H1 (cell line): ENCODE measurements around the gene CPED1. TPM values are rescaled to one million over a fixed set of nuclear protein-coding genes. Genes with fewer than 3 reads are reported as not detected.

Experiments used
- CTCF ChIA-PET: fragments of 300-600 bp; sonication (Branson Sonifier 250); formaldehyde crosslinking; loops from one replicate; lab custom pipeline; 2021; ENCODE audit not compliant: partially characterized antibody; lab: Charles Lee
- POLR2A ChIA-PET: fragments of 300-600 bp; sonication (Branson Sonifier 250); formaldehyde crosslinking; loops from one replicate; lab custom pipeline; 2021; ENCODE audit warnings: inconsistent platforms; ENCODE audit not compliant: partially characterized antibody; lab: Charles Lee
- DNase-seq, 2 experiments: peaks; one replicate each; pipeline versions ENCODE4 v3.0.0 to v3.0.0-alpha.2; 2010 to 2022; ENCODE audit warnings: low spot score in 2 of 2, low read depth in 1 of 2, mixed read lengths in 1 of 2
- FAIRE-seq: peaks from 2 replicates; lab custom pipeline; 2011; peaks lifted over from hg19 to GRCh38; lab: Jason Lieb, UNC
- H2AFZ ChIP-seq: 2 replicates; pipeline ENCODE4 v1.8.1; 2012; ENCODE audit warnings: low read length, inconsistent platforms
- H2AK5ac ChIP-seq: 2 replicates; pipeline ENCODE4 v1.6.1; 2013; ENCODE audit warnings: low read depth, low read length
- H2BK120ac ChIP-seq: replicated peaks from 2 replicates; pipeline ENCODE3; 2013; ENCODE audit warnings: low read depth, low read length, inconsistent platforms
- H2BK12ac ChIP-seq: 2 replicates; pipeline ENCODE4 v1.6.1; 2013; ENCODE audit warnings: low read depth, low read length
- H2BK15ac ChIP-seq: 2 replicates; pipeline ENCODE4 v1.6.1; 2013; ENCODE audit warnings: low read length
- H2BK20ac ChIP-seq: 2 replicates; pipeline ENCODE4 v1.6.1; 2013; ENCODE audit warnings: low read length
- H2BK5ac ChIP-seq: 2 replicates; pipeline ENCODE4 v1.6.1; 2013; ENCODE audit warnings: low read depth, low read length
- H3K14ac ChIP-seq: 2 replicates; pipeline ENCODE4 v1.6.1; 2013; ENCODE audit warnings: inconsistent platforms; ENCODE audit not compliant: insufficient read length
- H3K18ac ChIP-seq: 2 replicates; pipeline ENCODE4 v1.6.1; 2013; ENCODE audit warnings: low read length; ENCODE audit errors: extremely low read depth
- H3K23ac ChIP-seq: 2 replicates; pipeline ENCODE4 v1.6.1; 2013; ENCODE audit warnings: inconsistent platforms; ENCODE audit not compliant: insufficient read length
- H3K23me2 ChIP-seq: 2 replicates; pipeline ENCODE4 v1.6.1; 2013; ENCODE audit warnings: low read depth, low read length
- H3K27ac ChIP-seq: 2 replicates; pipeline ENCODE4 v1.6.1; 2011; ENCODE audit warnings: low read depth, low read length, inconsistent platforms
- H3K27me3 ChIP-seq, 4 experiments: replicated peaks in 1 of 4; 1 replicate in 1 of 4; 2 replicates in 3 of 4; pipeline versions ENCODE4 v1.6.1 to v1.8.1; 2011 to 2013; ENCODE audit warnings: low read length in 3 of 4, mild to moderate bottlenecking in 3 of 4, inconsistent platforms in 2 of 4, mixed read lengths in 2 of 4, moderate library complexity in 1 of 4; ENCODE audit not compliant: control insufficient read depth in 3 of 4, insufficient read depth in 3 of 4; ENCODE audit errors: extremely low read depth in 1 of 4
- H3K36me3 ChIP-seq, 4 experiments: 2 replicates each; pipeline versions ENCODE4 v1.6.1 to v1.8.1; 2011 to 2013; ENCODE audit warnings: mild to moderate bottlenecking in 4 of 4, low read length in 3 of 4, moderate library complexity in 2 of 4, control low read depth in 1 of 4, inconsistent platforms in 1 of 4; ENCODE audit not compliant: insufficient read depth in 4 of 4, control insufficient read depth in 2 of 4
- H3K4ac ChIP-seq: replicated peaks from 2 replicates; pipeline ENCODE3; 2013; ENCODE audit warnings: low read length, low read depth, mixed read lengths, inconsistent platforms; ENCODE audit not compliant: insufficient read length
- H3K4me1 ChIP-seq, 4 experiments: replicated peaks in 1 of 4; 1 replicate in 1 of 4; 2 replicates in 3 of 4; pipeline versions ENCODE4 v1.6.1 to v1.8.1; 2011 to 2013; ENCODE audit warnings: low read length in 3 of 4, inconsistent platforms in 2 of 4, mixed read lengths in 1 of 4; ENCODE audit not compliant: insufficient read depth in 4 of 4, control insufficient read depth in 3 of 4
- H3K4me2 ChIP-seq, 2 experiments: 2 replicates each; pipeline versions ENCODE4 v1.6.1 to v1.8.1; 2011 to 2013; ENCODE audit warnings: low read depth in 2 of 2, low read length in 2 of 2, control low read depth in 1 of 2, inconsistent platforms in 1 of 2, mild to moderate bottlenecking in 1 of 2; ENCODE audit not compliant: insufficient read depth in 1 of 2
- H3K4me3 ChIP-seq, 4 experiments: fragments of 200-600, 300-600 bp in 1 of 4; sonication (generic), shearing (Covaris generic), sonication (Bioruptor Twin) in 1 of 4; 2 replicates each; pipeline versions ENCODE4 v1.5.1 to v1.8.1; 2011 to 2016; ENCODE audit warnings: low read length in 4 of 4, low read depth in 3 of 4, control low read depth in 2 of 4, inconsistent platforms in 2 of 4, mild to moderate bottlenecking in 2 of 4, mixed read lengths in 1 of 4, moderate library complexity in 1 of 4; ENCODE audit not compliant: insufficient read depth in 2 of 4; ENCODE audit errors: extremely low read depth in 1 of 4
- H3K56ac ChIP-seq: replicated peaks from 2 replicates; pipeline ENCODE3; 2013; ENCODE audit warnings: low read depth, mild to moderate bottlenecking, mixed read lengths, low read length, inconsistent platforms; ENCODE audit not compliant: insufficient read length
- H3K79me1 ChIP-seq: 2 replicates; pipeline ENCODE4 v1.6.1; 2013; ENCODE audit warnings: low read depth, low read length, control low read depth
- H3K79me2 ChIP-seq, 2 experiments: 2 replicates each; pipeline versions ENCODE4 v1.6.1 to v1.8.1; 2012 to 2013; ENCODE audit warnings: low read length in 2 of 2, mild to moderate bottlenecking in 2 of 2, inconsistent platforms in 1 of 2; ENCODE audit not compliant: insufficient read depth in 2 of 2, control insufficient read depth in 1 of 2
- H3K9ac ChIP-seq, 4 experiments: replicated peaks in 1 of 4; 1 replicate in 1 of 4; 2 replicates in 3 of 4; pipeline versions ENCODE4 v1.6.1 to v1.8.1; 2011 to 2013; ENCODE audit warnings: low read depth in 3 of 4, low read length in 3 of 4, control low read depth in 2 of 4, mild to moderate bottlenecking in 2 of 4, moderate library complexity in 2 of 4, inconsistent platforms in 1 of 4; ENCODE audit errors: extremely low read depth in 1 of 4
- H3K9me3 ChIP-seq, 2 experiments: 2 replicates each; pipeline versions ENCODE4 v1.6.1 to v1.8.1; 2012 to 2013; ENCODE audit warnings: mild to moderate bottlenecking in 2 of 2, moderate library complexity in 2 of 2, control low read depth in 1 of 2, inconsistent platforms in 1 of 2, low read depth in 1 of 2, low read length in 1 of 2, mixed read lengths in 1 of 2; ENCODE audit not compliant: insufficient read depth in 2 of 2
- H4K20me1 ChIP-seq, 2 experiments: replicated peaks in 1 of 2; 2 replicates each; pipeline versions ENCODE3 to v1.8.1; 2011 to 2013; ENCODE audit warnings: inconsistent platforms in 2 of 2, low read length in 2 of 2, mild to moderate bottlenecking in 1 of 2; ENCODE audit not compliant: insufficient read depth in 2 of 2, control insufficient read depth in 1 of 2
- H4K5ac ChIP-seq: 2 replicates; pipeline ENCODE4 v1.6.1; 2013; ENCODE audit warnings: low read length, low read depth, mixed read lengths, inconsistent platforms; ENCODE audit not compliant: insufficient read length
- H4K8ac ChIP-seq: 2 replicates; pipeline ENCODE4 v1.8.0; 2013; ENCODE audit warnings: mild to moderate bottlenecking, moderate library complexity, low read length, inconsistent platforms; ENCODE audit not compliant: insufficient read depth; ENCODE audit errors: extremely low read depth
- H4K91ac ChIP-seq: replicated peaks from 2 replicates; pipeline ENCODE3; 2013; ENCODE audit warnings: low read length, mixed read lengths, inconsistent platforms; ENCODE audit not compliant: insufficient read length
- BRCA1 ChIP-seq: IDR thresholded peaks from 2 replicates; pipeline ENCODE4 v1.6.1; 2012; ENCODE audit warnings: low read depth, low read length, improper control_type of control experiment
- CEBPB ChIP-seq: IDR thresholded peaks from 2 replicates; pipeline ENCODE4 v1.6.1; 2012; ENCODE audit warnings: low read depth, low read length
- EP300 ChIP-seq, 2 experiments: IDR thresholded peaks; 1 replicate in 1 of 2; 2 replicates in 1 of 2; pipeline ENCODE4 v1.6.1; 2011 to 2012; ENCODE audit warnings: low read depth in 2 of 2, low read length in 2 of 2, mild to moderate bottlenecking in 2 of 2, borderline replicate concordance in 1 of 2, inconsistent platforms in 1 of 2, moderate library complexity in 1 of 2
- EZH2 ChIP-seq: fragments of 200-600 bp; sonication (generic); IDR thresholded peaks from 2 replicates; pipeline ENCODE4 v1.7.1; 2012; ENCODE audit warnings: low read depth, mild to moderate bottlenecking, moderate library complexity, low read length, inconsistent platforms; ENCODE audit not compliant: severe bottlenecking
- GTF2F1 ChIP-seq: IDR thresholded peaks from 2 replicates; pipeline ENCODE4 v1.6.1; 2012; ENCODE audit warnings: low read depth, low read length, improper control_type of control experiment, borderline replicate concordance
- HDAC6 ChIP-seq: IDR thresholded peaks from one replicate; pipeline ENCODE4 v1.7.1; 2012; ENCODE audit warnings: low read depth, mild to moderate bottlenecking, inconsistent platforms, low read length, moderate library complexity
- JUN ChIP-seq: IDR thresholded peaks from 2 replicates; pipeline ENCODE4 v1.6.1; 2011; ENCODE audit warnings: low read depth, mild to moderate bottlenecking, improper control_type of control experiment, low read length
- KDM1A ChIP-seq: fragments of 200-600, 300-600 bp; sonication (generic); IDR thresholded peaks from 2 replicates; pipeline ENCODE4 v1.7.1; 2016; ENCODE audit warnings: mild to moderate bottlenecking, low read length, borderline replicate concordance
- KDM4A ChIP-seq: IDR thresholded peaks from one replicate; pipeline ENCODE4 v1.7.1; 2012; ENCODE audit warnings: low read depth, mild to moderate bottlenecking, moderate library complexity, low read length, inconsistent platforms; ENCODE audit not compliant: severe bottlenecking
- SAP30 ChIP-seq: fragments of 300-600 bp; sonication (generic); IDR thresholded peaks from 2 replicates; pipeline ENCODE4 v1.7.1; 2012; ENCODE audit warnings: low read length, moderate library complexity, mild to moderate bottlenecking, inconsistent platforms; ENCODE audit not compliant: insufficient read depth, insufficient replicate concordance
- SIRT6 ChIP-seq: IDR thresholded peaks from one replicate; pipeline ENCODE4 v1.7.1; 2012; ENCODE audit warnings: low read length, inconsistent platforms
- SP4 ChIP-seq: IDR thresholded peaks from 2 replicates; pipeline ENCODE4 v1.6.1; 2012; ENCODE audit warnings: low read length, inconsistent platforms
- SRF ChIP-seq: IDR thresholded peaks from 2 replicates; pipeline ENCODE4 v1.6.1; 2011; ENCODE audit warnings: mild to moderate bottlenecking, low read depth, low read length, moderate library complexity
- ZNF274 ChIP-seq: IDR thresholded peaks from 2 replicates; pipeline ENCODE4 v1.7.0; 2012; ENCODE audit warnings: low read length, borderline replicate concordance; ENCODE audit errors: extremely low read depth
- WGBS, 2 experiments: shearing (Covaris generic) in 1 of 2; methylation state at CpG; one replicate each; pipeline versions ENCODE4 v1.1.6 to v1.1.7; 2013 to 2015; ENCODE audit warnings: low lambda C conversion rate in 2 of 2, mixed read lengths in 2 of 2, inconsistent platforms in 1 of 2, low coverage in 1 of 2, missing lambda C conversion rate in 1 of 2; ENCODE audit not compliant: insufficient replicate concordance in 2 of 2, insufficient coverage in 1 of 2, insufficient read length in 1 of 2; ENCODE audit errors: extremely low coverage in 1 of 2, missing lambda C conversion rate in 1 of 2; 5-methylcytosine and 5-hydroxymethylcytosine counted together
- polyA plus RNA-seq, 7 experiments: library from polyadenylated mRNA; depleted of rRNA in 3 of 7; stranded (reverse) in 5 of 7; unstranded in 2 of 7; fragments of >200 nt in 5 of 7; fragments of 200-250 nt in 2 of 7; gene quantifications; 1 replicate in 5 of 7; 2 replicates in 1 of 7; 4 replicates in 1 of 7; pipeline versions ENCODE4 v1.2.1 to v1.2.3, GENCODE V29; 2011 to 2013; ENCODE audit warnings: missing spikeins in 2 of 7, mixed read lengths in 2 of 7
- total RNA-seq: library from RNA; stranded (reverse); fragmentation: NEBNext Ultra II Directional; extraction: Animal tissue kit (Norgen Biotek cat#: 25700); gene quantifications from 2 replicates; pipeline ENCODE4 v1.2.1, GENCODE V29; 2021
- TF ChIP-seq, protein P1 (sequence below): IDR thresholded peaks from 2 replicates; pipeline ENCODE4 v1.6.1; 2012; ENCODE audit warnings: inconsistent platforms

The CPED1 gene
- total and polyA plus RNA-seq, 2 of the 8 experiments (the other 6 are each of a cell fraction or from before 2014, with no cell fraction given): 0.08 to 0.39 TPM

DNA sequence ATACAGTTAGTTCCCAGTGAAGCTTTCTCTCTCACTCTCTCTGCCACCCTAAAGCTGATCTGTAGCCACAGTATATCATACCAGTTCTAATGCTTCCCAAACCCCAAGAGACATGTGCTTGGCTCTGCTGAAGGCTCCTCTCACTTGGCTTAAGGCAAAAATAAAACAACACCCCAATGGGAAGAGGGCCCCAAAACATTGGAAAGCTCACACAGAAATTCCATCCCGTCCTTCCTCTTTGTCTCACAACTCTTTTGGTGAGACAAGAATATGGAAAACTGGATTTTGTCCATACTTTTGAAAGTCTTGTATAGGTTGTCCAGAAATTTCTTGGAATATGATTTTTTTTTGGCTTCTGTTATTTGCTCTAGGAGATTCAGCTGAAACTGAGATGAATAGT is 284.2 kb downstream of the CPED1 start:
- Histone ChIP-seq H3K9me3 (no peaks in the 10 kb centered on the region), H3K4me1 (no peaks in the 10 kb centered on the region), H2BK120ac (no peak overlapping the region), H3K4me3 (no peak overlapping the region), H4K20me1 (no peaks in the 10 kb centered on the region), H3K79me1 (no peaks in the 10 kb centered on the region), H3K14ac (no peak overlapping the region), H3K4ac (no peak overlapping the region), H2BK12ac (no peak overlapping the region), H3K9ac (no peak overlapping the region), H3K4me2 (no peak overlapping the region), H2BK15ac (no peak overlapping the region), H4K5ac (no peak overlapping the region), H2BK20ac (no peak overlapping the region), H4K8ac (no peak overlapping the region), H3K23me2 (no peaks in the 10 kb centered on the region), H2BK5ac (no peak overlapping the region), H3K23ac (no peak overlapping the region), H3K79me2 (no peaks in the 10 kb centered on the region), H3K27me3 (no peaks in the 10 kb centered on the region), H3K56ac (no peak overlapping the region), H3K36me3 (no peaks in the 10 kb centered on the region), H4K91ac (no peak overlapping the region), H3K27ac (no peak overlapping the region), H2AK5ac (no peak overlapping the region), H3K18ac (no peak overlapping the region), H2AFZ (no peak overlapping the region)
- no peak for FAIRE-seq
- POLR2A ChIA-PET: no interaction called here
- no peak for DNase-seq
- CTCF ChIA-PET: no interaction called here
- 75% methylated on average over 1 of the region's 1 CpG; no CpG with 5 or more reads in 1 of the 2 experiments for WGBS, 2 experiments
- TF ChIP-seq HDAC6: no peak
- TF ChIP-seq CEBPB: no peak
- no peak for TF ChIP-seq SAP30
- no peak for TF ChIP-seq BRCA1
- TF ChIP-seq EZH2: no peak
- TF ChIP-seq SRF: no peak
- no peak for TF ChIP-seq JUN
- no peak for TF ChIP-seq GTF2F1
- no peak for TF ChIP-seq ZNF274
- TF ChIP-seq SIRT6: no peak
- TF ChIP-seq KDM1A: no peak
- TF ChIP-seq, protein P1, sequence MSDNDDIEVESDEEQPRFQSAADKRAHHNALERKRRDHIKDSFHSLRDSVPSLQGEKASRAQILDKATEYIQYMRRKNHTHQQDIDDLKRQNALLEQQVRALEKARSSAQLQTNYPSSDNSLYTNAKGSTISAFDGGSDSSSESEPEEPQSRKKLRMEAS: no peak
- no peak for TF ChIP-seq EP300 (IDR thresholded peaks at IDR 0.05; ENCODE audit: borderline replicate concordance in 1 of 2, low read depth in 2 of 2, low read length in 2 of 2)
- TF ChIP-seq SP4: no peak
- no peak for TF ChIP-seq KDM4A
